Measurements from ENCODE around the gene DPP3. TPM values are rescaled to one million over a fixed set of nuclear protein-coding genes. Genes with fewer than 3 reads are reported as not detected.
"Not testable (repeated sequence)": the region's sequence is repeated elsewhere in the genome, so short reads cannot be mapped to it uniquely, and the experiment has no call there.

Gene DPP3
- total RNA-seq, 1 donor from 2014 or later = 94.0 TPM

GRCh38 chr11:66464116-66464515 lies 16.1 kb upstream of the DPP3 start:
- intact Hi-C loops (cut with micrococcal nuclease) = not testable (repeated sequence)

- intact Hi-C loops (cut with micrococcal nuclease) = no loop called here
Measured at GRCh38 chr11:66464916-66465315, 15.3 kb upstream of the DPP3 start.

- intact Hi-C loops (cut with micrococcal nuclease) = loop anchor here (1.0 to 2.0 kb wide), 11 partner anchors 15 to 1141 kb away; partner anchors contain the start of genes ACTN3, BBS1, DPP3 and NDUFV1
Measured at GRCh38 chr11:66465373-66466224, 14.6 kb upstream of the DPP3 start.

- intact Hi-C loops (cut with micrococcal nuclease) = loop anchor here (1.0 to 2.0 kb wide), 11 partner anchors 14 to 1140 kb away; partner anchors contain the start of genes ACTN3, BBS1, DPP3 and NDUFV1
Measured at GRCh38 chr11:66466225-66467033, 13.8 kb upstream of the DPP3 start, which contains the start of gene PELI3. Gene PELI3, plus strand, starts transcription at chr11:66466905. Its CDS starts 1,224 bp downstream, at chr11:66468129.

- intact Hi-C loops (cut with micrococcal nuclease) = loop anchor here (2.0 kb wide), 1 partner anchor 172 kb away; the partner anchor contains the start of gene RBM4
Measured at GRCh38 chr11:66467034-66467659, 13.1 kb upstream of the DPP3 start.

- intact Hi-C loops (cut with micrococcal nuclease) = loop anchor here (2.0 kb wide), 1 partner anchor 171 kb away; the partner anchor contains the start of gene RBM4
Measured at GRCh38 chr11:66467756-66468155, 12.5 kb upstream of the DPP3 start.

- intact Hi-C loops (cut with micrococcal nuclease) = no loop called here
Measured at GRCh38 chr11:66468691-66469090, 11.5 kb upstream of the DPP3 start.

- intact Hi-C loops (cut with micrococcal nuclease) = no loop called here
Measured at GRCh38 chr11:66469441-66469840, 10.8 kb upstream of the DPP3 start.

GRCh38 chr11:66470015-66470414 lies 10.2 kb upstream of the DPP3 start:
- intact Hi-C loops (cut with micrococcal nuclease) = no loop called here

GRCh38 chr11:66471142-66471541 lies 9.1 kb upstream of the DPP3 start:
- intact Hi-C loops (cut with micrococcal nuclease) = no loop called here

- intact Hi-C loops (cut with micrococcal nuclease) = no loop called here
Measured at GRCh38 chr11:66472054-66472453, 8.2 kb upstream of the DPP3 start.

- intact Hi-C loops (cut with micrococcal nuclease) = no loop called here
Measured at GRCh38 chr11:66473167-66473566, 7.1 kb upstream of the DPP3 start.

- intact Hi-C loops (cut with micrococcal nuclease) = no loop called here
Measured at GRCh38 chr11:66473608-66474515, 6.4 kb upstream of the DPP3 start.

- intact Hi-C loops (cut with micrococcal nuclease) = loop anchor here (5.0 kb wide), 1 partner anchor 1327 kb away; no protein-coding TSS in a partner anchor
Measured at GRCh38 chr11:66475349-66476172, 4.7 kb upstream of the DPP3 start.

- intact Hi-C loops (cut with micrococcal nuclease) = loop anchor here (5.0 kb wide), 1 partner anchor 1326 kb away; no protein-coding TSS in a partner anchor
Measured at GRCh38 chr11:66476173-66476840, 3.9 kb upstream of the DPP3 start.

- intact Hi-C loops (cut with micrococcal nuclease) = loop anchor here (5.0 kb wide), 1 partner anchor 1325 kb away; no protein-coding TSS in a partner anchor
Measured at GRCh38 chr11:66476841-66477251, 3.4 kb upstream of the DPP3 start.

- intact Hi-C loops (cut with micrococcal nuclease) = loop anchor here (5.0 kb wide), 1 partner anchor 1325 kb away; no protein-coding TSS in a partner anchor
Measured at GRCh38 chr11:66477263-66478201, 2.7 kb upstream of the DPP3 start.

Measured in T-helper 1 cell treated with Interleukin-12 subunit alpha and Interleukin-12 subunit beta and Interleukin-4 antibody, amounts not matched to agents 30 ng/mL and 1 ng/mL, for 36 hours (primary cell).